K562 treated with DMSO at 1 percent for 24 hours (cell line): ENCODE measurements around the gene SPANXN2. TPM values are rescaled to one million over a fixed set of nuclear protein-coding genes. Genes with fewer than 3 reads are reported as not detected.

ENCODE experiments used
- total RNA-seq: library from RNA; unstranded; fragments of 300-600 nt; gene quantifications from 2 replicates; pipeline ENCODE4 v1.2.3, GENCODE V29; 2022; ENCODE audit warnings: low read depth; ENCODE audit not compliant: insufficient read depth

SPANXN2 gene, protein sequence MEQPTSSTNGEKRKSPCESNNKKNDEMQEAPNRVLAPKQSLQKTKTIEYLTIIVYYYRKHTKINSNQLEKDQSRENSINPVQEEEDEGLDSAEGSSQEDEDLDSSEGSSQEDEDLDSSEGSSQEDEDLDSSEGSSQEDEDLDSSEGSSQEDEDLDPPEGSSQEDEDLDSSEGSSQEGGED
- not detected in 2 replicates for total RNA-seq

GRCh38 chrX:143720652-143721051 lies at the start of gene SPANXN2:
TSS of gene SPANXN2 (minus strand) at chrX:143720752. CDS start at chrX:143720668, 84 bp downstream.

Other genes with a start within 250 kb of the SPANXN2 start
- gene SPANXN3, start 203.3 kb downstream of the SPANXN2 start, total RNA-seq: not detected in 2 replicates
- not detected in 2 replicates for gene SLITRK4, start 84.7 kb downstream of the SPANXN2 start, total RNA-seq
- gene UBE2NL, start 163.3 kb upstream of the SPANXN2 start, total RNA-seq: not detected in 2 replicates